Left ventricle myocardium inferior (tissue), 1 donor: Measurements from ENCODE around the gene STXBP6. TPM values are rescaled to one million over a fixed set of nuclear protein-coding genes. Genes with fewer than 3 reads are reported as not detected.
A peak's percentile ranks its signal among the peaks of the same experiment; 100 is the strongest.
"Not testable (repeated sequence)": the region's sequence is repeated elsewhere in the genome, so short reads cannot be mapped to it uniquely, and the experiment has no call there.

ENCODE experiments used
- DNase-seq: peaks from one replicate; pipeline ENCODE4 v3.0.0-alpha.2; 2020
- H3K27ac ChIP-seq: fragments of 200-600 bp; replicated peaks from 2 replicates; pipeline ENCODE4 v1.8.0; 2021
- H3K27me3 ChIP-seq: fragments of 200-600 bp; 2 replicates; pipeline ENCODE4 v1.8.0; 2021; ENCODE audit warnings: low read depth
- H3K36me3 ChIP-seq: fragments of 200-600 bp; 2 replicates; pipeline ENCODE4 v1.8.0; 2021
- H3K4me1 ChIP-seq: fragments of 200-600 bp; 2 replicates; pipeline ENCODE4 v1.8.0; 2021
- H3K4me3 ChIP-seq: fragments of 200-600 bp; 2 replicates; pipeline ENCODE4 v1.8.0; 2021; ENCODE audit warnings: mild to moderate bottlenecking, moderate library complexity
- H3K9me3 ChIP-seq: fragments of 200-600 bp; replicated peaks from 2 replicates; pipeline ENCODE4 v1.8.0; 2021
- CTCF ChIP-seq: fragments of 200-600 bp; IDR thresholded peaks from 2 replicates; pipeline ENCODE4 v1.8.0; 2021; ENCODE audit warnings: antibody characterized with exemption, mild to moderate bottlenecking, borderline replicate concordance
- intact Hi-C: fragments of 100-400 bp; cut with micrococcal nuclease; formaldehyde crosslinking; loops from one replicate; pipeline ENCODE4 v1.11.0; 2022
- total RNA-seq: library from RNA; stranded (reverse); fragmentation: NEBNext Ultra II Directional; extraction: Animal tissue kit (Norgen Biotek cat#: 25700); gene quantifications from one replicate; pipeline ENCODE4 v1.2.1, GENCODE V29; 2021
- donor health status: DM: no; HTN: yes; CAD: no; lungs with severe emphysema.

The STXBP6 gene
- total RNA-seq, 1 donor from 2014 or later: 21.7 TPM

- no peaks in the 10 kb centered on the region for H3K27me3 ChIP-seq
- no peaks in the 10 kb centered on the region for H3K9me3 ChIP-seq
- TF ChIP-seq CTCF: no peak
- H3K4me1 ChIP-seq: peaks cover 1% of the 10 kb centered on the region
- no peaks in the 10 kb centered on the region for H3K36me3 ChIP-seq
- DNase-seq: no peak
- intact Hi-C loops: no loop called here
- H3K4me3 ChIP-seq: no peak overlapping the region
- H3K27ac ChIP-seq: no peak overlapping the region
These were observed 266.2 kb downstream of the STXBP6 start for GRCh38 chr14:24783791-24784190.

- intact Hi-C loops: no loop called here
- H3K4me3 ChIP-seq: no peak overlapping the region
- no peak overlapping the region for H3K27ac ChIP-seq
- peaks cover under 1% of the 10 kb centered on the region for H3K4me1 ChIP-seq
- H3K9me3 ChIP-seq: peaks cover 4% of the 10 kb centered on the region
- no peak for DNase-seq
- H3K27me3 ChIP-seq: no peaks in the 10 kb centered on the region
- no peaks in the 10 kb centered on the region for H3K36me3 ChIP-seq
- no peak for TF ChIP-seq CTCF
These were observed 269.7 kb downstream of the STXBP6 start for GRCh38 chr14:24780281-24780680.

- no peak for DNase-seq
- intact Hi-C loops: no loop called here
These were observed 272.3 kb downstream of the STXBP6 start for GRCh38 chr14:24777678-24778077.

GRCh38 chr14:24775950-24776349, 274.0 kb downstream of the STXBP6 start:
- Histone ChIP-seq H3K4me1 (peaks cover 18% of the 10 kb centered on the region), H3K27ac (no peak overlapping the region), H3K4me3 (no peak overlapping the region), H3K36me3 (no peaks in the 10 kb centered on the region), H3K9me3 (peaks cover 14% of the 10 kb centered on the region), H3K27me3 (no peaks in the 10 kb centered on the region)
- DNase-seq: no peak
- TF ChIP-seq CTCF: no peak
- intact Hi-C loops: no loop called here

More at GRCh38 chr14:24777678-24778077, 272.3 kb downstream of the STXBP6 start:
- H3K27ac ChIP-seq: no peak overlapping the region
- H3K4me1 ChIP-seq: peaks cover 18% of the 10 kb centered on the region
- no peak overlapping the region for H3K4me3 ChIP-seq
- H3K9me3 ChIP-seq: peaks cover 9% of the 10 kb centered on the region
- no peaks in the 10 kb centered on the region for H3K27me3 ChIP-seq
- TF ChIP-seq CTCF: no peak
- H3K36me3 ChIP-seq: no peaks in the 10 kb centered on the region

GRCh38 chr14:24774187-24774915, 275.6 kb downstream of the STXBP6 start:
- intact Hi-C loops: no loop called here
- no peaks in the 10 kb centered on the region for H3K36me3 ChIP-seq
- no peak for DNase-seq
- TF ChIP-seq CTCF: no peak
- H3K27me3 ChIP-seq: no peaks in the 10 kb centered on the region
- H3K4me3 ChIP-seq: no peak overlapping the region
- peak overlapping the region; percentile 81 for H3K27ac ChIP-seq
- peaks cover 18% of the 10 kb centered on the region for H3K4me1 ChIP-seq
- peaks cover 30% of the 10 kb centered on the region for H3K9me3 ChIP-seq

- DNase-seq, H3K27me3 ChIP-seq, intact Hi-C loops, H3K36me3 ChIP-seq, H3K4me3 ChIP-seq: not testable (repeated sequence)
- peak overlapping the region; percentile 81 for H3K27ac ChIP-seq
- peaks cover 33% of the 10 kb centered on the region for H3K9me3 ChIP-seq
- peaks cover 18% of the 10 kb centered on the region for H3K4me1 ChIP-seq
These were observed 276.4 kb downstream of the STXBP6 start for GRCh38 chr14:24773564-24773963.
